Thyroid gland (tissue), 4 donors: Measurements from ENCODE around the gene ATF1. TPM values are rescaled to one million over a fixed set of nuclear protein-coding genes. Genes with fewer than 3 reads are reported as not detected.

Experiments
- DNase-seq, 2 donors: peaks; one replicate each; pipeline ENCODE4 v3.0.0-alpha.2; 2019
- H3K27ac ChIP-seq, 3 donors: fragments of 200-600 bp; sonication (generic); 1 replicate in 2 of 3; 2 replicates in 1 of 3; pipeline ENCODE4 v1.5.1; 2016 to 2019; ENCODE audit warnings: mild to moderate bottlenecking in 1 of 3, moderate library complexity in 1 of 3
- H3K27me3 ChIP-seq: fragments of 200-600 bp; sonication (generic); one replicate; pipeline ENCODE4 v1.5.1; 2019
- H3K36me3 ChIP-seq, 2 donors: fragments of 200-600 bp; sonication (generic); one replicate each; pipeline ENCODE4 v1.5.1; 2016 to 2019
- H3K4me1 ChIP-seq, 2 donors: fragments of 200-600 bp; sonication (generic); one replicate each; pipeline ENCODE4 v1.5.1; 2017 to 2019
- H3K4me3 ChIP-seq, 3 donors: fragments of 200-600 bp; sonication (generic); replicated peaks in 1 of 3; 1 replicate in 2 of 3; 2 replicates in 1 of 3; pipeline ENCODE4 v1.5.1; 2016; ENCODE audit warnings: mild to moderate bottlenecking in 1 of 3
- H3K9me3 ChIP-seq: fragments of 200-600 bp; sonication (generic); one replicate; pipeline ENCODE4 v1.5.1; 2017
- CTCF ChIP-seq, 6 experiments: fragments of 200-600 bp in 3 of 6; fragments of 450-650 bp in 3 of 6; sonication (generic) in 3 of 6; IDR thresholded peaks; one replicate each; pipeline ENCODE4 v1.5.1; 2016 to 2019; ENCODE audit warnings: antibody characterized with exemption in 6 of 6, mild to moderate bottlenecking in 2 of 6, inconsistent platforms in 1 of 6, moderate library complexity in 1 of 6
- POLR2A ChIP-seq, 2 donors: fragments of 450-650 bp; IDR thresholded peaks; one replicate each; pipeline ENCODE4 v1.6.1; 2017; ENCODE audit warnings: antibody characterized with exemption in 2 of 2, mild to moderate bottlenecking in 2 of 2, moderate library complexity in 1 of 2
- WGBS, 2 donors: methylation state at CpG; one replicate each; pipeline ENCODE4 v1.1.5; 2017; 5-methylcytosine and 5-hydroxymethylcytosine counted together
- intact Hi-C: fragments of 100-400 bp; cut with DNase I; formaldehyde crosslinking; loops from one replicate; pipeline ENCODE4 v1.15.1; 2023
- total RNA-seq, 4 donors: library from RNA; depleted of rRNA; stranded (reverse); fragments of >200 nt; gene quantifications; one replicate each; pipeline ENCODE4 v1.2.3, GENCODE V29; 2016

ATF1 gene
- total RNA-seq, 4 donors from 2014 or later: 19.4 to 37.0 (median 25.5) TPM

- intact Hi-C loops: no loop called here
- H3K4me1 ChIP-seq: peaks cover 6 to 23% of the 10 kb centered on the region in 2 donors
- no peak for DNase-seq
- no peaks in the 10 kb centered on the region for H3K9me3 ChIP-seq
- H3K4me3 ChIP-seq: no peak overlapping the region
- no peaks in the 10 kb centered on the region for H3K27me3 ChIP-seq
- 93 to 94% methylated on average over 4 of the region's 4 CpGs for WGBS, 2 donors
- TF ChIP-seq CTCF (IDR thresholded peaks at IDR 0.05): no peak
- no peak for TF ChIP-seq POLR2A (IDR thresholded peaks at IDR 0.05)
- H3K27ac ChIP-seq: no peak overlapping the region
- H3K36me3 ChIP-seq: peaks cover 0 to 3% of the 10 kb centered on the region in 2 donors
Observed at GRCh38 chr12:50784501-50784900, 20.6 kb downstream of the ATF1 start.

GRCh38 chr12:50785406-50786001 lies 21.6 kb downstream of the ATF1 start:
- Histone ChIP-seq H3K9me3 (no peaks in the 10 kb centered on the region), H3K27ac (peak overlapping the region in 2 of 3 donors; percentile 74 to 77), H3K36me3 (peaks cover 0 to 2% of the 10 kb centered on the region in 2 donors), H3K27me3 (no peaks in the 10 kb centered on the region), H3K4me3 (no peak overlapping the region), H3K4me1 (peaks cover 6 to 23% of the 10 kb centered on the region in 2 donors)
- no peak for DNase-seq
- intact Hi-C loops: no loop called here
- 95 to 98% methylated on average over 3 of the region's 3 CpGs for WGBS, 2 donors
- TF ChIP-seq POLR2A (IDR thresholded peaks at IDR 0.05) (no peak), CTCF (IDR thresholded peaks at IDR 0.05) (no peak)

GRCh38 chr12:50786498-50787231 lies 22.8 kb downstream of the ATF1 start:
- intact Hi-C loops: no loop called here
- peak; percentile 3 to 5 for DNase-seq
- Histone ChIP-seq H3K36me3 (no peaks in the 10 kb centered on the region), H3K9me3 (no peaks in the 10 kb centered on the region), H3K4me1 (peaks cover 6 to 23% of the 10 kb centered on the region in 2 donors), H3K27me3 (no peaks in the 10 kb centered on the region), H3K27ac (peak overlapping the region; percentile 45 to 77 (median 74)), H3K4me3 (no peak overlapping the region)
- WGBS, 2 donors: 73 to 84% methylated on average over 3 of the region's 3 CpGs
- TF ChIP-seq POLR2A (IDR thresholded peaks at IDR 0.05): peak in 1 of 2 donors; percentile 35
- TF ChIP-seq CTCF (IDR thresholded peaks at IDR 0.05): no peak

GRCh38 chr12:50787618-50788017 lies 23.7 kb downstream of the ATF1 start:
- WGBS, 2 donors: 98 to 100% methylated on average over 2 of the region's 2 CpGs
- TF ChIP-seq POLR2A (IDR thresholded peaks at IDR 0.05) (no peak), CTCF (IDR thresholded peaks at IDR 0.05) (no peak)
- peak overlapping the region in 2 of 3 donors; percentile 74 to 77 for H3K27ac ChIP-seq
- H3K4me3 ChIP-seq: no peak overlapping the region
- DNase-seq: no peak
- no peaks in the 10 kb centered on the region for H3K27me3 ChIP-seq
- H3K36me3 ChIP-seq: no peaks in the 10 kb centered on the region
- H3K9me3 ChIP-seq: no peaks in the 10 kb centered on the region
- peaks cover 6 to 23% of the 10 kb centered on the region in 2 donors for H3K4me1 ChIP-seq
- intact Hi-C loops: no loop called here

- Histone ChIP-seq H3K4me1 (peaks cover 6 to 23% of the 10 kb centered on the region in 2 donors), H3K4me3 (no peak overlapping the region), H3K27ac (peak overlapping the region in 2 of 3 donors; percentile 14 to 77), H3K9me3 (no peaks in the 10 kb centered on the region), H3K36me3 (no peaks in the 10 kb centered on the region), H3K27me3 (no peaks in the 10 kb centered on the region)
- TF ChIP-seq CTCF (IDR thresholded peaks at IDR 0.05) (no peak), POLR2A (IDR thresholded peaks at IDR 0.05) (no peak)
- DNase-seq: no peak
- 93 to 94% methylated on average over 3 of the region's 3 CpGs for WGBS, 2 donors
- intact Hi-C loops: no loop called here
Observed at GRCh38 chr12:50788561-50788960, 24.7 kb downstream of the ATF1 start.
